AG09319 (cell line): ENCODE measurements around the gene SPART.

ENCODE experiments used
- DNase-seq: peaks from one replicate; pipeline ENCODE4 v3.0.0-alpha.2; 2010; ENCODE audit warnings: low read depth; ENCODE audit errors: extremely low read depth
- CTCF ChIP-seq: IDR thresholded peaks from 2 replicates; pipeline ENCODE4 v1.5.1; 2011; ENCODE audit warnings: low read depth, mild to moderate bottlenecking, inconsistent platforms, low read length, moderate library complexity

SPART gene

GRCh38 chr13:36359301-36359950 lies 13.2 kb upstream of the SPART start:
- no peak for DNase-seq
- TF ChIP-seq CTCF, result no peak

GRCh38 chr13:36358175-36358718 lies 12.1 kb upstream of the SPART start:
- no peak for DNase-seq
- TF ChIP-seq CTCF, result no peak

- TF ChIP-seq CTCF, result no peak
- DNase-seq, result no peak
Measured at GRCh38 chr13:36357692-36358091, 11.5 kb upstream of the SPART start.

GRCh38 chr13:36357231-36357630 lies 11.0 kb upstream of the SPART start:
- DNase-seq, result no peak
- no peak for TF ChIP-seq CTCF

- no peak for DNase-seq
Measured at GRCh38 chr13:36356058-36356457, 9.9 kb upstream of the SPART start.

GRCh38 chr13:36355632-36356031 lies 9.4 kb upstream of the SPART start:
- TF ChIP-seq CTCF, result no peak

More at GRCh38 chr13:36356058-36356457, 9.9 kb upstream of the SPART start:
- TF ChIP-seq CTCF, result no peak

GRCh38 chr13:36354842-36355623 lies 8.8 kb upstream of the SPART start:
- no peak for DNase-seq
- no peak for TF ChIP-seq CTCF

More at GRCh38 chr13:36355632-36356031, 9.4 kb upstream of the SPART start:
- DNase-seq, result no peak
